Fibroblast of mammary gland (primary cell): ENCODE results near the gene CPA1.

Experiments used
- DNase-seq: peaks from one replicate; pipeline ENCODE4 v3.0.0-alpha.2; 2010; ENCODE audit warnings: low read depth
- H3K4me3 ChIP-seq: 2 replicates; pipeline ENCODE4 v1.5.1; 2011; ENCODE audit warnings: low read depth, mild to moderate bottlenecking, low read length, moderate library complexity; ENCODE audit not compliant: control insufficient read depth
- TF ChIP-seq, protein P1 (sequence below): conservative IDR thresholded peaks from 2 replicates; pipeline ENCODE4 v1.5.1; 2011; ENCODE audit warnings: low read depth, low read length, inconsistent platforms; ENCODE audit not compliant: control insufficient read depth, insufficient read depth

Gene CPA1

DNA sequence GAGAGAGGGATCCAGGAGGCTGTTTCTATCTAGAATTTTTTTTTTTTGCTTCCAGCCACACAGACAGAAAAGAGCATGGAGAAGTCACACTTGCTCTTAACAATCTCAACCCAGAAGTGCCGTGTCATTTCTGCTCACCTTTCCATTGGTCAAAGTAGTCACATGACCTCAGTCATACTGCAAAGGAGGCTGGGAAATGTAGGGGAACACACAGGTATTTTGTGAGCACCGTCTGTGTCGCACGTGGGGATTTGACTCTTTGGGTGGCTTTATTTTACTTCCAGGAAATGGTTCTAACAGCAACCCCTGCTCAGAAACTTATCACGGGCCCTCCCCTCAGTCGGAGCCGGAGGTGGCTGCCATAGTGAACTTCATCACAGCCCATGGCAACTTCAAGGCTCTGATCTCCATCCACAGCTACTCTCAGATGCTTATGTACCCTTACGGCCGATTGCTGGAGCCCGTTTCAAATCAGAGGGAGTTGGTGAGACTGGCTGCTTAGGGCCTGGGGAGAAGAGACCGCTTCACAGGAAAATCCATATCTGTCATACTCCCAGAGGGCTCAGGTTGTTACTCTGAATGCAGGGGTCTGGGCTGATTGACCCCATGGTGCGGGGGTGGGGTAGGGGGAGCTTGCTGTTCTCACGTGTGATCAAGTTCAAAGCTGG lies 13.1 kb upstream of the CPA1 start:
- DNase-seq = no peak

DNA sequence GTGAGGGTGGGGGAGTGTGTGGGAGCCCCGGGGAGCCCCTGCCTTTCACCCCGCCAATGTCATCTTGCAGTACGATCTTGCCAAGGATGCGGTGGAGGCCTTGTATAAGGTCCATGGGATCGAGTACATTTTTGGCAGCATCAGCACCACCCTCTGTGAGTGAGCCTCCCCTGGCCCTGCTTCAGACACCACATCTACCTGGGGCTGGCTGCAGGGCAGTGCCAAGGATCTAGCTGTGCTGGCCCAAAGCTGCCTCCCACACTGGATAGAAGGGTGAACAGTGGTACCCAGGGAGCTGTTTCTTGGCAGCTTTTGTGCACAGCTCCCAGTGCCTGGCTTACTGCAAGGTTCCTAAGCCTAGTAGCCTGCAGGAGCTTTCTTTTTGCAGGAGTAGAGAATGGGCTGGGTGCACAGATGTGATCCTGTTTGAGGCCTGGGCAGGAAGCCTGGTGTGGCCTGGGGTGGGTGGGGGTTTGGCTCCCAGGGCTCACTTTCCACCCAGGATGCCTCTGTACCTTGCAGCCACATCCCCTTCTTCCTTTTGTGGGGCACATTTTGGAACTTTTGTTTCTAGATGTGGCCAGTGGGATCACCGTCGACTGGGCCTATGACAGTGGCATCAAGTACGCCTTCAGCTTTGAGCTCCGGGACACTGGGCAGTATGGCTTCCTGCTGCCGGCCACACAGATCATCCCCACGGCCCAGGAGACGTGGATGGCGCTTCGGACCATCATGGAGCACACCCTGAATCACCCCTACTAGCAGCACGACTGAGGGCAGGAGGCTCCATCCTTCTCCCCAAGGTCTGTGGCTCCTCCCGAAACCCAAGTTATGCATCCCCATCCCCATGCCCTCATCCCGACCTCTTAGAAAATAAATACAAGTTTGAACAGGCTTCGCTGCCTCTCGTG lies 12.2 kb upstream of the CPA1 start:
- TF ChIP-seq, protein P1, sequence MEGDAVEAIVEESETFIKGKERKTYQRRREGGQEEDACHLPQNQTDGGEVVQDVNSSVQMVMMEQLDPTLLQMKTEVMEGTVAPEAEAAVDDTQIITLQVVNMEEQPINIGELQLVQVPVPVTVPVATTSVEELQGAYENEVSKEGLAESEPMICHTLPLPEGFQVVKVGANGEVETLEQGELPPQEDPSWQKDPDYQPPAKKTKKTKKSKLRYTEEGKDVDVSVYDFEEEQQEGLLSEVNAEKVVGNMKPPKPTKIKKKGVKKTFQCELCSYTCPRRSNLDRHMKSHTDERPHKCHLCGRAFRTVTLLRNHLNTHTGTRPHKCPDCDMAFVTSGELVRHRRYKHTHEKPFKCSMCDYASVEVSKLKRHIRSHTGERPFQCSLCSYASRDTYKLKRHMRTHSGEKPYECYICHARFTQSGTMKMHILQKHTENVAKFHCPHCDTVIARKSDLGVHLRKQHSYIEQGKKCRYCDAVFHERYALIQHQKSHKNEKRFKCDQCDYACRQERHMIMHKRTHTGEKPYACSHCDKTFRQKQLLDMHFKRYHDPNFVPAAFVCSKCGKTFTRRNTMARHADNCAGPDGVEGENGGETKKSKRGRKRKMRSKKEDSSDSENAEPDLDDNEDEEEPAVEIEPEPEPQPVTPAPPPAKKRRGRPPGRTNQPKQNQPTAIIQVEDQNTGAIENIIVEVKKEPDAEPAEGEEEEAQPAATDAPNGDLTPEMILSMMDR = no peak
- DNase-seq = no peak
- H3K4me3 ChIP-seq = no peak overlapping the region

More for the DNA sequence above, 13.1 kb upstream of the CPA1 start:
- H3K4me3 ChIP-seq = no peak overlapping the region
- TF ChIP-seq, protein P1 = no peak

DNA sequence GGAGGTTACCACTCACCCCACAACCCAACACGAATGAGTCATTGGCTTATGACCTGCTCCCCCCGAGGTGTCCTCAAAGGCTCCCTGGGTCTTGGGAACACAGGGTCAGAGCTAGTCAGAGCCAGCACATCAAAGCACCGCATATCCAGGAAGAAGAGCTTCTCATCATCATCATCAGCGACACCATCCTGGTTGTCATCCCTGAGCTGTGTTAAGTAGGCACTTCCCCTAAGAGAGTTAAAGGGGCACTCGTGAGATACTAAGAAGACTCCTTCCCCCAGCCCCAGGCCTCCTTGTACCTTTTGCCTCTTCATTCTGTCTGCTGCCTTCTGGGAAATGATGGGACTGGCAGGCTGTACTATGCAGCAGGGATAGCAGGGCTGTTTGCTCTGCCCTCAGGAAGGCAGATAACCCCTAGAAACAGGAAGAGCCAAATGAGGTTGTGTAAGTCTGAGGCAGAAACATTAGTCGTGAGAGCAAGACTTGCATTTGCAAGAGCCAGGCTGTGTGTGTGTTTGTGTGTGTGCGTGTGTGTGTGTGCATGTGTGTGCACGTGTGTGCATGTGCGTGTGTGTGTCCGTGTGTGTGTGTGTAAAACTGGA lies 11.1 kb upstream of the CPA1 start:
- TF ChIP-seq, protein P1 = no peak
- no peak overlapping the region for H3K4me3 ChIP-seq
- DNase-seq = peak; percentile 87

DNA sequence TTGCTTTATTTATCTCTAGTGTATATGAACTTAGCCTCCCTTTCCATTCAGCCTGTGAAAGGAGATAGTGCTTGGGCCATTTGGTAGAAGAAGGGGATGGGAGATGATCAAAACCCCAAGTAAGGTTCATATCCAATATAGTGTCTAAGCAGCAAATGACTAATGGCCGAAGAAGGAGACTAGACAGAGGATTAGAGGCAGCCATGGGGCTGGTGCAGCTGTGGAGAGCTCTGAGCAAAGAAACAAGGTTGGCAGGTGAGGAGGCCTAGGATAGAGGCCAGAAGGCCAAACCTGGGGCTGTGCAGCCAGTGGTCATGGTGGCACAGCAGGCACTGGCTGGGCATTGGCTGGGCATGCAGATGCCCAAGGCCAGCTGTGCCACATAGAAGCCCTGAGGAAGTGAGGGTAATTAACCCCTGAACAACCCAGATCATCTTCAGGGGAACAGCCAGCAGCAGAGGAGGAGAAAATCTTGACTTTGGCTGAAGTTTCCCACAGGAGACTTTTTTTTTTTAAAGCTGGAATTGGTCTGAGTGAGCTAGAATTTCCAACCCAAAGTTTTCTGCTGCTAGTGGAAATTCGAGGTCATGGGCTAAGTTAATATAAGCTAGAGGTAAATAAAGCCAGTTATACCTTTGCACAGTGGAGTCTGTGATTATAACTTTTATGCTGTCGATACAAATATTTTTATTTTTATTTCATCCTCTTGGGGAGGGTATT lies 10.3 kb upstream of the CPA1 start:
- TF ChIP-seq, protein P1 = no peak
- DNase-seq = no peak
- no peak overlapping the region for H3K4me3 ChIP-seq

DNA sequence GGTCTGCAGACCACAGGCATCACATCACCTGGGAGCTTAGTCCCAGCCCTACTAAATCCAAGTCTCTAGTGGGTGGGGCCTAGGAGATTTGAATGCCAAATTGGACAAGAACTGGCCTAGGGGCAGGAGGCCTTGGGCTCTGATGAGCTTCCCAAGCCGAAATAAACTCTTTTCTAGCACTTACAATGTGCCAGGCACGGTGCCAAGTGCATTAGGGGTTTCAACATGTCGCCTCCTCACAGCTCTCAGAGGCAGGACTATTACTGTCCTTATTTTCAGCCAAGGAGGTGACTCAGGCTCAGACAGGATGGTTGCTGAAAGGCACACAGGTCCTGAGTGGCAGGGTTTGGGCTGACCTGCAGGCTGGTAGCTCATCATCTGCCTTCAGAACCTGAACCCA lies 9.2 kb upstream of the CPA1 start:
- peak; percentile 83 for DNase-seq
- TF ChIP-seq, protein P1 = no peak
- H3K4me3 ChIP-seq = no peak overlapping the region
